GM12891 (cell line): ENCODE data around the gene PSMB11.

Experiments used
- POLR2AphosphoS5 ChIP-seq: IDR thresholded peaks from 2 replicates; pipeline ENCODE4 v1.6.1; 2011; ENCODE audit warnings: low read depth, low read length, control low read depth
- SPI1 ChIP-seq: IDR thresholded peaks from 2 replicates; pipeline ENCODE4 v1.6.1; 2011; ENCODE audit warnings: low read depth, low read length, control low read depth
- TAF1 ChIP-seq: IDR thresholded peaks from 2 replicates; pipeline ENCODE4 v1.6.1; 2011; ENCODE audit warnings: low read depth, low read length, control low read depth

DNA sequence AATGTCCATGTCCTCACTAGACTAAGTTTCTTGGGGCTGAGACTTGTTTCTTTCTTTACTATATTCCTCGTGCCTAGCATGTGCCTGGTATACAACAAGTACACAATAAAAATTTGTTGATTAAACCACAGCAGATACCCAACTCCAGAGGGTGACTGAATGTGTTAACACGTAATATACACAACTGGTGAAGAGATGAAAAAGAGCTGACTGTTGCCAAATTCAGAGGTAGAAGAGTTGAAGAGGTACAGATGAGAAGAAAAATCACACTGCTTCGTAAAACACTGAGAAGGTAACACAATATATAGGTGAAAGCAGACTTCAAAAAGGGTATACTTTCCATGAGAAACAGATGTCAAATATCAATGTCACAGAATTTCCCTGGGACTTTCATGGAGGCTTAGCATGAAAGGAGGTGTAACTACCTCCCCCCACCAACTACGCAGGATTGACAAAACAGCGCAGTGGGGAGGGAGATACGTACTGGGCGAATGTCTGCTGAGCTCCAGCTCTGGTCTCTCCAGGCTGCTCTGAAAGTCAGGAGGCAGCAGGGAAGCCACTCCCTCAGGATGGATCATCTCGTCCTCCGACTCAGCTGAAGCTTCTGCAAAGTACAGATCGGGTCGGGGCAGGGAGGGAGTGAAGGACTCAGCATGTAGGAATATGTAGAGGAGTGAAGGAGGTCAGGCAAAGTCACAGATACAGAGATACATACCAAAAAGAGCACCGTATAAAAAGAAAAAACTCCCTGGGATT lies 47.7 kb downstream of the PSMB11 start:
- TF ChIP-seq SPI1 (no peak), TAF1 (no peak), POLR2AphosphoS5 (no peak)
